ENCODE measurements around the gene HOTAIR. TPM values are rescaled to one million over a fixed set of nuclear protein-coding genes. Genes with fewer than 3 reads are reported as not detected.

The HOTAIR gene
- total and polyA plus RNA-seq, 4 donors, result not detected

DNA sequence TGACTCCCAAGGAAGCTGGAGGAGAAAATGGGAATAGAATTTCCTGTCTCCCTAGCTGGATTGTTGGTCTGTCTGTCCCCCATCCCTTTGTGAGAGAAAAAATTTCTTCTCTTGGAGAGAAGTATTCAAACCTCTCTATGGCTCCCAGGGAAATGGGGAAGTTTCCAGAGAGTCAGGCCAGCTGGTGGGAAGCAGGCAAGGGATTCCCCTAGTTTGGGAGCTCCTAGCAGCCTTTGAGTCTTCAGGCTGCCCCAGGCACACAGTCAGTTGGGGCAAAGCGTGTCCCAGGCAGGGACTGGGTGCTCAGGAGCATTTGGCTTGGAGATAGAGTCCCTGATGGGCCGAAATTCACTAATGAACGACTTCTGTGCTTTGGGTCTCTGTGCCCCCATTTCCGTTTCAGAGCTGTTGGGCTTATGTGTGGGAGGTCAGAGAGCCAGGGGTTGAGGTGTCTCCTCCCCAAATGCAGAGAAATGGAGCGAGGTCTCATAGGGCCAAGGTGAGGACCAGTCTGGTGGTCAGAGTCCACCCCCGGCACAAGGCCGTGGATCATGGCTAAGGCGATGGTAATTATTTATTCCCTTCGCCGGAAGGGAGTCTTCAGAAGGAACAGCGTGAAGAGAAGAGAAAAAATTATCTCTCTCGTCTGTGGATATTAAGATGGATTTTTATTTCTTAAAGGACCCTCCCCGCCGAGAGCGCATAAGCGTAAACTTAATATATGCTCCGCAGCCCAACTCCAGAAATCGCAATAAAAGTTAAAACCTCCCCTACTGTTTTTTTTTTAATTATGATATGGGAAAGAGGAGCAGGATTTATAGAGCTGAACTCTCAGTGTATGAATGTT is 18.6 kb upstream of the HOTAIR start:
- H3K4me1 ChIP-seq (ENCODE audit: control insufficient read depth in 4 of 4, insufficient read depth in 4 of 4, low read length in 3 of 4), result peaks cover 9 to 21% (median 18%) of the 10 kb centered on the region in 4 donors
- TF ChIP-seq HNF4A (conservative IDR thresholded peaks at IDR 0.05), result no peak
- no peak for TF ChIP-seq GABPA (IDR thresholded peaks at IDR 0.05 in 1 of 2, conservative IDR thresholded peaks at IDR 0.05 in 1 of 2)
- no peak for TF ChIP-seq RAD21 (IDR thresholded peaks at IDR 0.05)
- TF ChIP-seq FOXA1 (IDR thresholded peaks at IDR 0.05), result no peak
- no peak overlapping the region for H3K27ac ChIP-seq (ENCODE audit: low read depth in 1 of 2, low read length in 2 of 2)
- WGBS, result 29% methylated on average over 18 of the region's 18 CpGs
- no peak for DNase-seq (ENCODE audit: low spot score)
- no peaks in the 10 kb centered on the region for H3K36me3 ChIP-seq (ENCODE audit: control insufficient read depth in 4 of 4, insufficient read depth in 3 of 4, low read depth in 1 of 4, low read length in 3 of 4)
- H3K4me3 ChIP-seq (ENCODE audit: low read depth in 1 of 3, low read length in 3 of 3), result no peak overlapping the region
- H3K9me3 ChIP-seq (ENCODE audit: control insufficient read depth in 4 of 4, low read length in 3 of 4), result no peaks in the 10 kb centered on the region
- H3K27me3 ChIP-seq (ENCODE audit: control insufficient read depth in 4 of 4, insufficient read depth in 4 of 4, low read length in 3 of 4), result peaks cover 10 to 49% (median 29%) of the 10 kb centered on the region in 4 donors
- no peak overlapping the region for H3K9ac ChIP-seq (ENCODE audit: low read depth in 1 of 2, low read length in 2 of 2)

DNA sequence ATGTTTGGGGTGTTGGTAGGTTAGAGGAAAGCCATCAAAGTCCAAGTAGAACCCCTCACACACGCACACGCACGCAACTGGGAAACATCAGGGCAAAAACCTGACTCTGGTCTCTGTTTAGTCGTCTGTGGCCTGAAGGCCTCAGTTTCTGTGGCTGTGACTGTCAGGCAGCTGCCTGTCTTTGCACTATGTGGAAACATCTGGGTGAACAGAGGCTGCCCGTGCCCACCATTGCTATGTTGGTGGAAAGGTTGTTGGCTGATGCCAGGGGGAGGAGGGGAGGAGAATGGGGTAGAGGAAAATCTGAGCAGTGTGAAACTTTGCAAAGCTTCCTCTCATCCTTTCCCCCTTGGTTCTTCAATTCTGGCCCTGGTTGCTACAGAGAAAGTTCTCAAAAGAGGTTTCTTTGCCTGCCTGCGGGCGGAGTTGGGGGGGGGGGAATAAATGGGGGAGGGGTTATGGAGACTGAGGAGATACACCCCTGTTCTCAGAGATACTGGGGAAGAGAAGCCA is 17.7 kb upstream of the HOTAIR start:
- Histone ChIP-seq H3K36me3 (ENCODE audit: control insufficient read depth in 4 of 4, insufficient read depth in 3 of 4, low read depth in 1 of 4, low read length in 3 of 4) (no peaks in the 10 kb centered on the region), H3K4me1 (ENCODE audit: control insufficient read depth in 4 of 4, insufficient read depth in 4 of 4, low read length in 3 of 4) (peaks cover 9 to 21% (median 18%) of the 10 kb centered on the region in 4 donors), H3K27me3 (ENCODE audit: control insufficient read depth in 4 of 4, insufficient read depth in 4 of 4, low read length in 3 of 4) (peaks cover 4 to 43% (median 28%) of the 10 kb centered on the region in 4 donors), H3K4me3 (ENCODE audit: low read depth in 1 of 3, low read length in 3 of 3) (no peak overlapping the region), H3K9ac (ENCODE audit: low read depth in 1 of 2, low read length in 2 of 2) (no peak overlapping the region), H3K27ac (ENCODE audit: low read depth in 1 of 2, low read length in 2 of 2) (no peak overlapping the region), H3K9me3 (ENCODE audit: control insufficient read depth in 4 of 4, low read length in 3 of 4) (no peaks in the 10 kb centered on the region)
- 32% methylated on average over 7 of the region's 7 CpGs for WGBS
- no peak for DNase-seq (ENCODE audit: low spot score)
- TF ChIP-seq EGR1 (IDR thresholded peaks at IDR 0.05; ENCODE audit: low read depth in 2 of 2) (no peak), RAD21 (IDR thresholded peaks at IDR 0.05) (no peak), YY1 (IDR thresholded peaks at IDR 0.05) (no peak), FOXA2 (IDR thresholded peaks at IDR 0.05) (no peak), HNF4G (IDR thresholded peaks at IDR 0.05) (no peak), CTCF (IDR thresholded peaks at IDR 0.05; ENCODE audit: low read depth, low read length, missing input control) (no peak), SP1 (IDR thresholded peaks at IDR 0.05) (no peak), NR2F2 (IDR thresholded peaks at IDR 0.05) (no peak), FOXA1 (IDR thresholded peaks at IDR 0.05) (no peak), GABPA (IDR thresholded peaks at IDR 0.05 in 1 of 2, conservative IDR thresholded peaks at IDR 0.05 in 1 of 2) (no peak), HNF4A (conservative IDR thresholded peaks at IDR 0.05) (no peak), TAF1 (conservative IDR thresholded peaks at IDR 0.05) (no peak)
- TF ChIP-seq, protein P1, sequence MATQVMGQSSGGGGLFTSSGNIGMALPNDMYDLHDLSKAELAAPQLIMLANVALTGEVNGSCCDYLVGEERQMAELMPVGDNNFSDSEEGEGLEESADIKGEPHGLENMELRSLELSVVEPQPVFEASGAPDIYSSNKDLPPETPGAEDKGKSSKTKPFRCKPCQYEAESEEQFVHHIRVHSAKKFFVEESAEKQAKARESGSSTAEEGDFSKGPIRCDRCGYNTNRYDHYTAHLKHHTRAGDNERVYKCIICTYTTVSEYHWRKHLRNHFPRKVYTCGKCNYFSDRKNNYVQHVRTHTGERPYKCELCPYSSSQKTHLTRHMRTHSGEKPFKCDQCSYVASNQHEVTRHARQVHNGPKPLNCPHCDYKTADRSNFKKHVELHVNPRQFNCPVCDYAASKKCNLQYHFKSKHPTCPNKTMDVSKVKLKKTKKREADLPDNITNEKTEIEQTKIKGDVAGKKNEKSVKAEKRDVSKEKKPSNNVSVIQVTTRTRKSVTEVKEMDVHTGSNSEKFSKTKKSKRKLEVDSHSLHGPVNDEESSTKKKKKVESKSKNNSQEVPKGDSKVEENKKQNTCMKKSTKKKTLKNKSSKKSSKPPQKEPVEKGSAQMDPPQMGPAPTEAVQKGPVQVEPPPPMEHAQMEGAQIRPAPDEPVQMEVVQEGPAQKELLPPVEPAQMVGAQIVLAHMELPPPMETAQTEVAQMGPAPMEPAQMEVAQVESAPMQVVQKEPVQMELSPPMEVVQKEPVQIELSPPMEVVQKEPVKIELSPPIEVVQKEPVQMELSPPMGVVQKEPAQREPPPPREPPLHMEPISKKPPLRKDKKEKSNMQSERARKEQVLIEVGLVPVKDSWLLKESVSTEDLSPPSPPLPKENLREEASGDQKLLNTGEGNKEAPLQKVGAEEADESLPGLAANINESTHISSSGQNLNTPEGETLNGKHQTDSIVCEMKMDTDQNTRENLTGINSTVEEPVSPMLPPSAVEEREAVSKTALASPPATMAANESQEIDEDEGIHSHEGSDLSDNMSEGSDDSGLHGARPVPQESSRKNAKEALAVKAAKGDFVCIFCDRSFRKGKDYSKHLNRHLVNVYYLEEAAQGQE (IDR thresholded peaks at IDR 0.05), result no peak
- TF ChIP-seq, protein P2, sequence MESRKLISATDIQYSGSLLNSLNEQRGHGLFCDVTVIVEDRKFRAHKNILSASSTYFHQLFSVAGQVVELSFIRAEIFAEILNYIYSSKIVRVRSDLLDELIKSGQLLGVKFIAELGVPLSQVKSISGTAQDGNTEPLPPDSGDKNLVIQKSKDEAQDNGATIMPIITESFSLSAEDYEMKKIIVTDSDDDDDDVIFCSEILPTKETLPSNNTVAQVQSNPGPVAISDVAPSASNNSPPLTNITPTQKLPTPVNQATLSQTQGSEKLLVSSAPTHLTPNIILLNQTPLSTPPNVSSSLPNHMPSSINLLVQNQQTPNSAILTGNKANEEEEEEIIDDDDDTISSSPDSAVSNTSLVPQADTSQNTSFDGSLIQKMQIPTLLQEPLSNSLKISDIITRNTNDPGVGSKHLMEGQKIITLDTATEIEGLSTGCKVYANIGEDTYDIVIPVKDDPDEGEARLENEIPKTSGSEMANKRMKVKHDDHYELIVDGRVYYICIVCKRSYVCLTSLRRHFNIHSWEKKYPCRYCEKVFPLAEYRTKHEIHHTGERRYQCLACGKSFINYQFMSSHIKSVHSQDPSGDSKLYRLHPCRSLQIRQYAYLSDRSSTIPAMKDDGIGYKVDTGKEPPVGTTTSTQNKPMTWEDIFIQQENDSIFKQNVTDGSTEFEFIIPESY (IDR thresholded peaks at IDR 0.05), result no peak
- TF ChIP-seq, protein P3, sequence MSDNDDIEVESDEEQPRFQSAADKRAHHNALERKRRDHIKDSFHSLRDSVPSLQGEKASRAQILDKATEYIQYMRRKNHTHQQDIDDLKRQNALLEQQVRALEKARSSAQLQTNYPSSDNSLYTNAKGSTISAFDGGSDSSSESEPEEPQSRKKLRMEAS (IDR thresholded peaks at IDR 0.05), result no peak
- TF ChIP-seq, protein P4, sequence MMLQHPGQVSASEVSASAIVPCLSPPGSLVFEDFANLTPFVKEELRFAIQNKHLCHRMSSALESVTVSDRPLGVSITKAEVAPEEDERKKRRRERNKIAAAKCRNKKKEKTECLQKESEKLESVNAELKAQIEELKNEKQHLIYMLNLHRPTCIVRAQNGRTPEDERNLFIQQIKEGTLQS (IDR thresholded peaks at IDR 0.05), result no peak
